Myocyte (in vitro differentiated cells): ENCODE data around the gene CXorf58. TPM values are rescaled to one million over a fixed set of nuclear protein-coding genes. Genes with fewer than 3 reads are reported as not detected.
A peak's percentile ranks its signal among the peaks of the same experiment; 100 is the strongest.

Experiments
- DNase-seq: peaks from one replicate; pipeline ENCODE4 v3.0.0-alpha.2; 2012; ENCODE audit warnings: low read depth
- total RNA-seq: library from RNA; depleted of rRNA; stranded (reverse); fragments of >200 nt; gene quantifications from 2 replicates; pipeline ENCODE4 v1.2.3, GENCODE V29; 2014

CXorf58 gene
- total RNA-seq, 1 donor from 2014 or later, result not detected

- DNase-seq, result no peak
These were observed 7.5 kb upstream of the CXorf58 start for GRCh38 chrX:23900220-23900797.

DNA sequence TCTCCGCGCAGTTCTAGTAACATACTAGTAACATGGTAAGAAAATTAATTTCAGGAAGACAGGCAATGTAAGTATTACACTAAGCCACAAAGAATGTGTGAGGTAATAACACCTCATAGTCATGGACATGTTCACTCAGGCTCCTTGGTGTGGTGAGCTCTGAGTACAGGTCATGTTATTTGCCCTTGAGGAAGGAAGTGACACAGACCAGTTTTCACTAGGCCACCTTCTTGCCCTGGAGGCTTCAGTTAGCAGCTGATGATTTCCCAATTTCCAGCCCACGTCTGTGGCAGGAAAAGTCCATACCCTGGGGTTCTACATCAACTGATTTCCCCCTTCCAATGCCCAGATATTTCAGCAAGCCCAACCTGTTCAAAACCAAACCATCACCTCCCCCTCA lies 6.7 kb upstream of the CXorf58 start:
- DNase-seq, result no peak

DNA sequence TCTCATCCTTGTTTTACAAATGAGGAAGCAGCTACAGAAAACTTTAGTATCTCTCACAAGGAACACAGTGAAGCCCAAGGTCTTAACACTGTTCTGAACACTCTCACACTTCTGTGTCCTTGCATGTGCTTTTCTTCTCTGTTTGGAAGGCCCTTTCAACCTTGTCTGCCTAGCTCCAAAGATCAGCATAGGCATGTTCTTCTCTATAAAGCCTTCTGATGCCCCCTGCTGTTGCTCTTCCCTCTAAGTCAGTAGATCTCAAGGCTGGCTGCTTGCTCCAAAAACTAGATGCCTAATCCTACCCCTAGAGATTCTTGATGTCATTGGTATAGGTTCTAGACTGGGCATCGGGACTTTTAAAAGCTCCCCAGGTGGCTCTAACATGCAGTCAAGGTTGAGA lies 6.0 kb upstream of the CXorf58 start:
- peak; percentile 71 for DNase-seq

DNA sequence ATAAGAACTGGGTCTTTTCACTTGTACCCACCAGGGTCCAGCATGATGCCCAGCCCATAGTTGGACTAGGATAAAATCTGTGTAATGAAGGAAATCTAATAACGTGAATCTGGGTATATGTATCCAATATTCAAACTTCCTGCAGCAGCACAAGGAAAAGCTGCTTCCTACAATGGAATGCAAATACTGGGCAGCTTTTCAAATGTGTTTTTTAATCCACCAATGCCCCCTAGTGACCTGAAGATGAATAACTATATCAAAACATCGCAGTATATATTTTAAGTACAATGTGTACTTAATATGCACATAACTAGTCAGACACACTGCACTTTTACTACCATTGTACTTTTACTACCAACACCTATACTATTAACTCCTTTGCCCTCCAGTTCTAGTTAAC lies 5.4 kb upstream of the CXorf58 start:
- peak; percentile 52 for DNase-seq

DNA sequence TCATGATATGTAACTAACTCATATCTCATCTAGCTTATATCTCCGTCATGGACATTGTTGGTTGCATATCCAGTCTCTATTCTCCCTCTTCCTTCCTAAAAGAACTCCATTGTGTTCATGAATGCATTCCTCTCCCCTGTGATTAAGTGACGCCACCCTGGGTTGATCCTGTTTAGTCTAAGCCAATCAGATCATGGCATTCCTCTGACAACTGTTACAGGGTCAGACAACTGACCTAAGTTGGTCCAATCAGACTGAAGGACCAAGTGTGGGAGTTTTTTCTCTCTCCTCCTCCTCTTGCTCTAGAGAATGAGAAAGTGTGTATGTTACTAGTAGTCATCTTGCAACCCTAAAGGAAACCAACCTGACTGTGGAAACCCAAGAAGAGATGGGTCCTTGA lies 3.7 kb upstream of the CXorf58 start:
- DNase-seq, result no peak

DNA sequence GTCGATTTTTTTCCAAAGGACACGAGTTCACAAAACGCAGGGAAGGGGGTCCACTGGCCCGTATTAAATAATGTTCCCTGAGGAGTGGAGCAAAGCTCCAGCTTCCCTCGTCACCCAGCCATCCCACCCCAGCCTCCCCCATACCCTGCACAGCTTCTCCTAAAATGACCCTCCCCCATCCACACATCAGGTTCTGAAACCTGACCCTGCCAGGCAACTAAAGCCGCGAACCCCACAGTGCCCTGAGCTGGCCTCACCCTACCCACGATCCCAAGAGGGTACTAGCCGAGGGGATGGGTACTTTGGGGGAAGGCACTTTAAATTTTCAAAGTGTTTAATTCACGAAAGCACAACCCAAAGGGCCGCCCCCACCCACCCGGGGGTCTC lies 702 bp upstream of the CXorf58 start:
- DNase-seq, result no peak

DNA sequence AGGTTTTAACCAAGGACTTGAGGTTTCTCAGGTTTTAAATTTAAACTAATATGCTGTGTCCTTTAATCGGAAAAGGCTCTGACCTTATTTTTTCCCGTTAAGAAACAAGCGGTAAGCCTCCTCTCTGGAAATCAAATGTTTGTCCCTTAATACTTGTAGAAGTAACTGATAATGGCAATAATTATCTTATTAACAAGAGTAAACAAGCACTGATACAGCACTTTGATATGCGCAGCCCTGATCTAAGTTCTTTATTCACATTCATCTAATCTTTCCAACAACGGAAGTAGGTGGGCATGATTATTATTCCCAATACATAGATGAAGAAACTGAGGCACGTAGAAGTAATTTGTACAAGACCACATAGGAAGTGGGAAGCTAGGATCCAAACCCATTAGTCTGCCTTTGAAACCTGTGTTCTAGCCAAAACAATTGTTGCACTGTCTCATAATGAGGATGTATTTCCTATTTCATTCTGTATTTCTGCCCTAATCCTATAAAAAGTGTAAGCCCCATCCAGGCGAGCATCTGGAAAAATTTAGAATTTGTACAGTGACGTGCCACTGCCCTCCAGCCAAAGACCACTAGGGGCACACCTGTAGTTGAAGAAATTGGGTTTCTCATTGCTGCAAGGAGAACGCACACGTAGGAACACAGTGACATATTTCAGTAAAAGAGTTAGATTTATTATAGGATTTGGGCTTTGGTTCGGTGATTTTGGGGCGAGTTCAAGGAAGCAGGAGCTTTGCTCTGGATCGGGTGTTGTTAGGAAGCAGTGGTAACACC lies 606 bp downstream of the CXorf58 start:
- no peak for DNase-seq

DNA sequence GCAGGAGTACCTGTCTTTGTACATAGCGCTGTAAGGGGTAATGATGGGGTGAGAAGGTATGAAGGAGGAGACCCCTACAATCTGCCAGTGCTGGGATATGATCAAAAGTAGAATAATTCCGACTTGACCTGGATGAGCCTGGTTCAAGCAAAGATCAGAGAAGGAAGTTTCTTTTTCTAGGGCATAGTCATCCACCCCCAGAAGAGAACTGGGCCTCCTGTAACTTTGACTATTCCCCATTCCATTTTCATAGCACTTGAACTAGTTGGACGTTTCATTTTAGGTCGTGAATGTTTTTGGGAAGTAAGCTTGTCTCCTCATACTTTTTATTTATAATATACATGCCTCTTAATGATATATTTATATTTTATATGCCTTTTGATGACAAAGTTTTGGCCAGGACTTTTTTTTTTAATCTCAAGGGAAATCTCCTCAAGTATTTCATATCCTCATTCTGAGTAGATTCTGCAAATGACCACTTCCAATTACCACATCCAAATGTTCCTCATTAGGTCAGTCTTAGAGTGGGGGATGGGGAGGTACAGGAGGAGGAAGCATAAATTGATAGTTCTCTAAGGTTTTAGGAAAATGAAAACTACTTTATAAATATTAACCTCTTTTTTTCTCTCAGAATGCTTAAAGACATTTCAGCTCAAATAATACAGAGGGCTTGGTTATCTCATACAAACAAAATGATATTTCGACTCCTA lies 3.5 kb downstream of the CXorf58 start:
- no peak for DNase-seq

GRCh38 chrX:23919148-23919547 lies 11.3 kb downstream of the CXorf58 start:
- DNase-seq, result no peak

GRCh38 chrX:23919706-23920320 lies 12.0 kb downstream of the CXorf58 start:
- DNase-seq, result no peak

- no peak for DNase-seq
These were observed 18.2 kb downstream of the CXorf58 start for GRCh38 chrX:23926015-23926414.

GRCh38 chrX:23930894-23931604 lies 23.2 kb downstream of the CXorf58 start:
- DNase-seq, result no peak

GRCh38 chrX:23932046-23932445 lies 24.2 kb downstream of the CXorf58 start:
- DNase-seq, result no peak

GRCh38 chrX:23935106-23935505 lies 27.3 kb downstream of the CXorf58 start:
- DNase-seq, result no peak

GRCh38 chrX:23936180-23936579 lies 28.4 kb downstream of the CXorf58 start:
- DNase-seq, result no peak

DNA sequence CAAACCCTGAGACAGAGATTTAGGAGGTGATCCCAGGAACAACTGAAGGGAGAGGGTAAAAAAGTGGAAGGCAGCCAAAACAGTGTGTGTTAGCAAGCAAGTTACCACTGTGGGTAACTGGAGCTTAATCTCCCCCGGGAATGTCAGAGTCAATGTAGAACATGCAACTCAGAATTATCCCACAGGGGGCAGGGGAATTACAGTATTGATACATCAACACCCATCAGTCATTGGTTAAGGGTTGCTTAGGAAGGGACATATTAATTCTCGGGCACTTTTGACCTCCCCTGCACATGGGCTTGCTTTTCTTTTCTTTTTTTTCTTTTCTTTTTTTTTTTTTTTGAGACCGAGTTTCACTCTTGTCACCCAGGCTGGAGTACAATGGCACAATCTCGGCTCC lies 29.3 kb downstream of the CXorf58 start:
- peak; percentile 14 for DNase-seq

DNA sequence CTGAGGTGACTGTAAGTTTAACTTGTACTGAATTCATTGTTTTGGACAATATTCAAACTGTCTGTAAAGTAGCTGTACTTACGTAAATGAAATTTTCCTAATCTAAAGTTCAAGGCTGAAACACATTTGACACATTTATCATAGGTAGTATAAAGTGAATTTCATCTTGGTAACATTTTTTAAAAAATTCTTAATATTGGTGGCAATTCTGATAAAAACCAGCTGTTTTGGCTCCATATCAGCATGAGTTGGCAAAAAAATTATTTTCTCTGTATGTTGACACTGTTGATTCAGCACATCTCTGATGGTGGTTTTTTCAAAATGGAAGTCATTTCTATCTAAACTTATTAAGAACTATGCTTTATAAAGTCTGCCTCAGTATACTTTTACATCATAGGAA lies 30.9 kb downstream of the CXorf58 start:
- no peak for DNase-seq

- DNase-seq, result no peak
These were observed 31.4 kb downstream of the CXorf58 start for GRCh38 chrX:23939203-23939602.

GRCh38 chrX:23944234-23944633 lies 36.4 kb downstream of the CXorf58 start:
- DNase-seq, result no peak

GRCh38 chrX:23945206-23945605 lies 37.4 kb downstream of the CXorf58 start:
- DNase-seq, result no peak

DNA sequence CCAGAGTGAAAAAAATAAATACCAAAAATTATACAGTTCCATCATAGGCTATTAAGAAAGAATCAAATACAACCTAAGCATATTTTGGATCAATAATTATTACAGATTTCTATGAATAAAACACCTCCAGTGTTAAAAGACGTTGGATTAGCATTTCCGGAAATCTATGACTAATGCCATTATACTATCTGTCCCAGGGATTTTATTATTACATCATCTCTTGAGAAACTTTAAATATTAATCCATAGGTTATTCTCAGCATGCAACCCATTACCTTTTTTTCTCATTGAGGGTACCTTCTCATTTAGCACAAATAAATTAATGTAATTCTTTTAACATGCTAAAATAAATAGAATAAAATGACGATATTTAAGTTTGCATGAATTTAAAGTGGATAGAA lies 44.6 kb downstream of the CXorf58 start:
- DNase-seq, result no peak
